AG04449 (cell line): Measurements from ENCODE around the gene LZTR1.
"Not testable (repeated sequence)": the region's sequence is repeated elsewhere in the genome, so short reads cannot be mapped to it uniquely, and the experiment has no call there.

Experiments used
- CTCF ChIA-PET: fragments of 350-600 bp; formaldehyde crosslinking; extraction: SDS; loops from one replicate; lab custom pipeline; 2021; ENCODE audit warnings: antibody characterized with exemption; lab: Yijun Ruan, JAX
- POLR2A ChIA-PET: fragments of 400-600, 350-600 bp; formaldehyde crosslinking; extraction: SDS; loops from one replicate; lab custom pipeline; 2020; ENCODE audit warnings: antibody characterized with exemption, inconsistent platforms; lab: Yijun Ruan, JAX
- DNase-seq: peaks from one replicate; pipeline ENCODE4 v3.0.0-alpha.2; 2010; ENCODE audit warnings: low read depth, low spot score
- H3K4me3 ChIP-seq: 2 replicates; pipeline ENCODE4 v1.5.1; 2011; ENCODE audit warnings: low read depth, mild to moderate bottlenecking, control low read depth, low read length
- TF ChIP-seq, protein P1 (sequence below): IDR thresholded peaks from one replicate; pipeline ENCODE4 v1.5.1; 2011; ENCODE audit warnings: mild to moderate bottlenecking, moderate library complexity, low read length, control low read depth, inconsistent platforms; ENCODE audit not compliant: insufficient read depth; ENCODE audit errors: missing control alignments

The LZTR1 gene

GRCh38 chr22:21047035-21047661, 65.1 kb downstream of the LZTR1 start:
- DNase-seq = no peak
- H3K4me3 ChIP-seq = no peak overlapping the region
- POLR2A ChIA-PET = interaction anchor here (1.4 kb wide), 1 partner anchor 45 kb away, joined by 4 read pairs; the partner anchor contains the start of gene THAP7
- CTCF ChIA-PET = interaction anchor here (0.6 to 4.3 kb wide), 5 partner anchors 10 to 55 kb away, joined by 3 to 20 read pairs (median 3); partner anchors contain the start of gene SLC7A4
- TF ChIP-seq, protein P1, sequence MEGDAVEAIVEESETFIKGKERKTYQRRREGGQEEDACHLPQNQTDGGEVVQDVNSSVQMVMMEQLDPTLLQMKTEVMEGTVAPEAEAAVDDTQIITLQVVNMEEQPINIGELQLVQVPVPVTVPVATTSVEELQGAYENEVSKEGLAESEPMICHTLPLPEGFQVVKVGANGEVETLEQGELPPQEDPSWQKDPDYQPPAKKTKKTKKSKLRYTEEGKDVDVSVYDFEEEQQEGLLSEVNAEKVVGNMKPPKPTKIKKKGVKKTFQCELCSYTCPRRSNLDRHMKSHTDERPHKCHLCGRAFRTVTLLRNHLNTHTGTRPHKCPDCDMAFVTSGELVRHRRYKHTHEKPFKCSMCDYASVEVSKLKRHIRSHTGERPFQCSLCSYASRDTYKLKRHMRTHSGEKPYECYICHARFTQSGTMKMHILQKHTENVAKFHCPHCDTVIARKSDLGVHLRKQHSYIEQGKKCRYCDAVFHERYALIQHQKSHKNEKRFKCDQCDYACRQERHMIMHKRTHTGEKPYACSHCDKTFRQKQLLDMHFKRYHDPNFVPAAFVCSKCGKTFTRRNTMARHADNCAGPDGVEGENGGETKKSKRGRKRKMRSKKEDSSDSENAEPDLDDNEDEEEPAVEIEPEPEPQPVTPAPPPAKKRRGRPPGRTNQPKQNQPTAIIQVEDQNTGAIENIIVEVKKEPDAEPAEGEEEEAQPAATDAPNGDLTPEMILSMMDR = no peak

- H3K4me3 ChIP-seq = no peak overlapping the region
- POLR2A ChIA-PET = no interaction called here
- no peak for DNase-seq
- TF ChIP-seq, protein P1 = no peak
- CTCF ChIA-PET = interaction anchor here (0.6 to 1.8 kb wide), 3 partner anchors 9 to 45 kb away, joined by 3 to 5 read pairs (median 3); partner anchors contain the start of gene SLC7A4
Observed at GRCh38 chr22:21047730-21048129, 65.6 kb downstream of the LZTR1 start.

DNA sequence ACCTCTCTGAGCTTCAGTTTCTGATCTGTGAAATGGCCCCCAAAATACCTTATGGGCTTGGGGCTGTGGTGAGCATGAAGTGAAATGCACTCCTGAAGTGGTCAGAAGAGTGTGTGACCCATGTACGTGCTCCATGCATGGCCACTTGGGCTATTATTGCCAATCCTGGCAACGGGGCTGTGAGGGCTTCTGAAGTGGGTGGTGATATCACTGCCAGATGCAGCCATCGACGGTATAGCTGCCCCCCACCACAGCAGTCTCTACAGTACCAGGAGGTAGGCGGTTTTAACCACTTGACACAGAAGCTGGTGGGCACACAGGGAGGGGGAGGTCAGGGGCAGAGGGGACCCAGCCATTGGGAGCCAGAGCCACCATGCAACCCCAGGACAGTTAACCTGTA, 66.4 kb downstream of the LZTR1 start:
- H3K4me3 ChIP-seq, DNase-seq, POLR2A ChIA-PET: not testable (repeated sequence)
- CTCF ChIA-PET = interaction anchor here (1.0 kb wide), 1 partner anchor 16 kb away, joined by 3 read pairs; the partner anchor contains the start of gene SLC7A4
